ENCODE data around the gene TSC22D4.

TSC22D4 gene

GRCh38 chr7:100426516-100426915, 52.5 kb downstream of the TSC22D4 start:
- no peak for FAIRE-seq

GRCh38 chr7:100425347-100425746, 53.7 kb downstream of the TSC22D4 start:
- no peak for FAIRE-seq

- FAIRE-seq = no peak
Measured at GRCh38 chr7:100423315-100423714, 55.7 kb downstream of the TSC22D4 start.

DNA sequence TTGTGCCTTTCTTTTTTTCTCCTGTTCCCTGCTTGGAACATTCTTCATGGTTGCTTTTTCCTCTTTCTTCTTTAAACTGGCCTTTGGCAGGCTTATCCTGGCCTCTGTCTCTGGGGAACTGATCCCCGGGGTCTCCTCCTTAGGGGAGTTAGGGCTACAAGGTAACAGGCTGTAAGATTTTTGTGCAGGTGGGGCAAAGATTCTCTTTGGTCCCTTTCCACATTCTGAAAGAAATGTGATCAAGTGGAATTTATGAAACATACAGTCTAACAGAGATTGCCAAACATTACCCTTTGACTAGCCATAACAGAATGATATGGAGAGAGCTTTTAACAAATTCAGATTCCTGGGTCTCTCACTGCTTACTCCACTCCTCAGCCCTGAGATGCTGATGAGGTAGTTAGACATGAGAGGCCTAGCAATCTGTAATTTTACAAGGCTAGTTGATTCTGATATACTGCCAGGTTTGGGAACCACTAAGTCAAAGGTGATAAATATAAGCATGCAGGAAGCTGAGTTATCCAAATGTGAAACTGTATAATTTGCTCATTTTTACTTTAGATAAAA, 59.3 kb downstream of the TSC22D4 start:
- no peak for FAIRE-seq

DNA sequence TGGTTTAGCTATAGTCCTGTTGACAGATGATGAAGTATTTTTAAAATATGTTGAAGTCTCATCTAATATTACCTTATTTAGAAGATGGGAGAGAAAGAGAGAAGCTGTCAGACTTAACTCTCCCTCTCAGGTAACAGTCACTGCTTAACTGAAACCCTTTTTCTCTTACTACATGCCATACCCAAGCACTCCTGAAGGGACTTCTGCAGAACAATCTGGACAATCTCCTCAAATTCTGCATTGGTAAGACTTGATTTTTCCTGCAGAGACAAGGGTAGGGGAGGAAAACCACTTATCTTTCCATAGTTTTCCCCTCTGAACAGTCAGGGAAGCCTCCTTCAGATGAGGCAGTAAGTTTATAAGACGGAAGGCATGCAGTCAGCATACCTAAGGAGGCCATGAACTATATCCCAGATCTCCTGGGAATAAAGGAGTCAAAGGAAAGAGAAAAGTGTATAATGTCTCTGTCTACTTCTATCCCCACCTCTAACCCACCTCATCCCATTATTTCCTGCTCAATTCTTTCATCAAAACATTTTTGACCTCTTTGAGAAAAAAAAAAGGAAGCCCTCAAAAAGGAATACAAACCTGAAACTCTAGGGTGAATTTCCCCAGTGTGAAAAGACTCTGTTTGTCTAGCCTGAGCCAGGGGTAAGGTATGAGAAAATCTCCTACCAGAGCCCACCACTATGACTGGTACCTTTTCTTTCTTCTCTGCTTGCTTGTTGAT, 59.9 kb downstream of the TSC22D4 start:
- FAIRE-seq = no peak
